ENCODE measurements around the gene SLX4IP.

DNA sequence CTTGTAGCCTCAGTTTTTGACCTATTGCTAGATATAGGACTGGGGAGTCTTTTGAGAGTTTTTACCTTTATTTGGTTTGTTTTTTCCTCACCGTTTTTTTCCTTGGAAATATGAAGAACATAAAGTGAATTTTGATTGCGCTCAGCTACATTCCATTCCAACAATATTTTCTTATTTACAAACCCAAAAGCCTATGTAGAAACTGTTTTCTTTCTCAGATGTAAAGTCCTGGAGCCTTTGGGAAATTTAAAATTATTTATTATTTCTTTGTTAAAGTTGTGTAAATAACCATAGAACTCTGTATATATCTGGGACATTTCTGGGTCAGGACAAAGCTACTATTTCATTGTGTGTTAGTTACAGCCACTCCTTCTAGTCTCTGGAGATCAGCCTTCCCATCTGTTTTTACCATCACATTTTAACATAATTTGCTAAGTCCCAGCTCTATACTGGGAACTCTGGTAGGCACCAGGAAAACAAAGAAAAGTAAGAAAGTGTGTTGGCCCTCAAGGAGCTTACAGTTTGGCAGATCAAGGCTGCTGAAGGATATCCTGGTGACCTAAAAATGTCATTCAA is 169.8 kb downstream of the SLX4IP start:
- TF ChIP-seq, protein P1, sequence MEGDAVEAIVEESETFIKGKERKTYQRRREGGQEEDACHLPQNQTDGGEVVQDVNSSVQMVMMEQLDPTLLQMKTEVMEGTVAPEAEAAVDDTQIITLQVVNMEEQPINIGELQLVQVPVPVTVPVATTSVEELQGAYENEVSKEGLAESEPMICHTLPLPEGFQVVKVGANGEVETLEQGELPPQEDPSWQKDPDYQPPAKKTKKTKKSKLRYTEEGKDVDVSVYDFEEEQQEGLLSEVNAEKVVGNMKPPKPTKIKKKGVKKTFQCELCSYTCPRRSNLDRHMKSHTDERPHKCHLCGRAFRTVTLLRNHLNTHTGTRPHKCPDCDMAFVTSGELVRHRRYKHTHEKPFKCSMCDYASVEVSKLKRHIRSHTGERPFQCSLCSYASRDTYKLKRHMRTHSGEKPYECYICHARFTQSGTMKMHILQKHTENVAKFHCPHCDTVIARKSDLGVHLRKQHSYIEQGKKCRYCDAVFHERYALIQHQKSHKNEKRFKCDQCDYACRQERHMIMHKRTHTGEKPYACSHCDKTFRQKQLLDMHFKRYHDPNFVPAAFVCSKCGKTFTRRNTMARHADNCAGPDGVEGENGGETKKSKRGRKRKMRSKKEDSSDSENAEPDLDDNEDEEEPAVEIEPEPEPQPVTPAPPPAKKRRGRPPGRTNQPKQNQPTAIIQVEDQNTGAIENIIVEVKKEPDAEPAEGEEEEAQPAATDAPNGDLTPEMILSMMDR (IDR thresholded peaks at IDR 0.05; ENCODE audit: low read depth, low read length), result no peak
- TF ChIP-seq, protein P2, sequence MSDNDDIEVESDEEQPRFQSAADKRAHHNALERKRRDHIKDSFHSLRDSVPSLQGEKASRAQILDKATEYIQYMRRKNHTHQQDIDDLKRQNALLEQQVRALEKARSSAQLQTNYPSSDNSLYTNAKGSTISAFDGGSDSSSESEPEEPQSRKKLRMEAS (IDR thresholded peaks at IDR 0.05; ENCODE audit: low read depth, low read length), result no peak
- TF ChIP-seq POLR2A (IDR thresholded peaks at IDR 0.05; ENCODE audit: extremely low read depth, insufficient read length), result no peak
